HL-60/S4 (cell line): Measurements from ENCODE around the gene RTN4.
"Not testable (repeated sequence)": the region's sequence is repeated elsewhere in the genome, so short reads cannot be mapped to it uniquely, and the experiment has no call there.

Experiments used
- in situ Hi-C: fragments of 300-500 bp; cut with MboI; formaldehyde crosslinking; loops from 2 replicates; pipeline ENCODE4 v1.14.3; 2022; ENCODE audit warnings: low sequenced_read_pairs

Gene RTN4

GRCh38 chr2:55011831-55012671 is 38.2 kb downstream of the RTN4 start:
- in situ Hi-C loops: loop anchor here (10.0 kb wide), 1 partner anchor 163 kb away; no protein-coding TSS in a partner anchor

GRCh38 chr2:55010915-55011314 is 39.3 kb downstream of the RTN4 start:
- in situ Hi-C loops: loop anchor here (10.0 kb wide), 1 partner anchor 164 kb away; no protein-coding TSS in a partner anchor

- in situ Hi-C loops: loop anchor here (10.0 kb wide), 1 partner anchor 165 kb away; no protein-coding TSS in a partner anchor
Measured at GRCh38 chr2:55010149-55010591, 40.1 kb downstream of the RTN4 start.

- in situ Hi-C loops: loop anchor here (10.0 kb wide), 1 partner anchor 165 kb away; no protein-coding TSS in a partner anchor
Measured at GRCh38 chr2:55009277-55010060, 40.8 kb downstream of the RTN4 start.

- in situ Hi-C loops: no loop called here
Measured at GRCh38 chr2:55006306-55006705, 43.9 kb downstream of the RTN4 start.

GRCh38 chr2:55003706-55004639 is 46.3 kb downstream of the RTN4 start:
- in situ Hi-C loops: no loop called here

DNA sequence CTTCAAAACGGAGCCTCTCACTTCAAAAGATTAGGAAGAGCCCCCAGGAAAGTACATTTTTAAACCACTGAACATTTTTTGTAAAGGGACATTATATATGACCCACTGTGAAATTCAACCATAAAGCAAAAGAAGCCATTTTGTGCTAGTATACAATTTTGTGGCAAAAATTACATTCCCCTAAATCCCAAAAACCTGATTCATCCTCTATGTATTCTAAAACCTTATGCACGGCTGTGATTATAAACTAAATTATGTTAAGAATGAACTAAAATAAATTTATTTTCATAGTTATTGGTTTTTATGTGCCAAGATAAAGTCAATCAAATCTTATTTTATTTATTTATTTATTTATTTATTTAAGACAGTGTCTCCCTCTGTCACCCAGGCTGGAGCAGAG is 48.5 kb downstream of the RTN4 start:
- in situ Hi-C loops: no loop called here

DNA sequence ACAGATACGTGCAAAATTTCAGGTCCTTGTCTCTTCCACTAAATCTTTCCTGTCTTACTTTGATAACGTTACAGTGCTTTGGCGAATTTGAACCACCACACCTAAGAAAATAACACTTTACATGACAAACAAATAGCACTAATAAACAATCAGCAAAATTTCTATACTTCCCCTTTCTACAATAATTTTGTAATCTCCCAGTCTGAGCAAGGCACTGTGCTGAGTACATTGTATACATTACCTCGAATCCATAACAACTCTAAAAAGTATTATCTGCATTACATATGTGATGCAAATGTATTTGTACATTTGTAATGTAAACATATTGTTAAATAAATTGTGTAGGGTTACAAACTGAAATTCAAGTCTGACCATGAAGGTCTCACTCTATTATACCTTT is 49.9 kb downstream of the RTN4 start:
- in situ Hi-C loops: no loop called here

GRCh38 chr2:54999182-54999581 is 51.1 kb downstream of the RTN4 start:
- in situ Hi-C loops: no loop called here

DNA sequence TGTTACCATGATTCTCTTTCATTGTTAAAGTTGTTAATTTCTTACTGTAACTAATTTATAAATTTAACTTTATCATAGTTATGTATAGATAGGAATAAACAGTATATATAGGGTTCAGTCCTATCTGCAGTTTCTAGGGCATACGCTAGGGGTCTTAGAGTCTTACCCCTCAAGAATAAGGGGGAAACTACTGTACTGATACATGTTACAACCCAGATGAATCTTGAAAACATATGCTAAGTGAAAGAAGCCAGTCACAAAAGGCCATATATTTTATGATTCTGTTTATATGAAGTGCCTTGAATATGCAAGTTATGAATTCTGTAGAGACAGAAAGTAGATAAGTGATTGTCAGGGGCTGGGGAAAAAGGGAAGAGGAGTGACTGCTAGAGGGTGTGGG is 52.4 kb downstream of the RTN4 start:
- in situ Hi-C loops: no loop called here

- in situ Hi-C loops: no loop called here
Measured at GRCh38 chr2:54995553-54995952, 54.7 kb downstream of the RTN4 start.

DNA sequence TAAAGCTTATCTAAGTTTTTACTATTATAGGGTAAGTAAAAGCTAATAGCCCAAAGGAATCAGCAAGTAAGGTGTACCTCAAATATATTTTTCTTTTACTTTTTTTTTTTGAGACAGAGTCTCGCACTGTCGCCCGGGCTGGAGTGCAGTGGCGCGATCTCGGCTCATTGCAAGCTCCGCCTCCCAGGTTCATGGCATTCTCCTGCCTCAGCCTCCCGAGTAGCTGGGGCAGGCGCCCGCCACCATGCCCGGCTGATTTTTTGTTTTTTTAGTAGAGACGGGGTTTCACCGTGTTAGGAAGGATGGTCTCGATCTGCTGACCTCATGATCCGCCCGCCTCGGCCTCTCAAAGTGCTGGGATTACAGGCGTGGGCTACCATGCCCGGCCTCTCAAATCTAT is 59.6 kb downstream of the RTN4 start:
- in situ Hi-C loops: not testable (repeated sequence)

DNA sequence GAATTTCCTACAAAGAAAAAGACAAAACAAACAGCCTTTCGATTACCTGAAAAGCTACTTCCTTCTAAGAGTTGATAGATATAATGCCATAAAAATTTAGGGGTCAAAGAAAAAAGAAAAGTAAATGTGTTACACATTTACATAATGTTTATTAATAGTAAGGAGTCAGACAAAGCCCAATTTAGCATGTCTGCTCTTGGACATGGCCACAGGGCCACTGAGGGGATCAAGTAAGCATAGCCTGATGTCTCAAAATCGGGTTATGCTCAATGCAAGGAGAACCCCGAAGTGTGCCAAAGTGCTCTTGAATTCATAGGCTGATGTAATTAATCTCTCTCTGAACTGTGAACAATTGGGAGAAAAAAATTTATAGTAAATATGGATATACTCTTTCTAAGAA is 61.6 kb downstream of the RTN4 start:
- in situ Hi-C loops: no loop called here

GRCh38 chr2:54986264-54986663 is 64.0 kb downstream of the RTN4 start:
- in situ Hi-C loops: no loop called here

GRCh38 chr2:54984476-54984875 is 65.8 kb downstream of the RTN4 start:
- in situ Hi-C loops: no loop called here

- in situ Hi-C loops: no loop called here
Measured at GRCh38 chr2:54983345-54984220, 66.7 kb downstream of the RTN4 start.

GRCh38 chr2:54981385-54981784 is 68.9 kb downstream of the RTN4 start:
- in situ Hi-C loops: no loop called here

DNA sequence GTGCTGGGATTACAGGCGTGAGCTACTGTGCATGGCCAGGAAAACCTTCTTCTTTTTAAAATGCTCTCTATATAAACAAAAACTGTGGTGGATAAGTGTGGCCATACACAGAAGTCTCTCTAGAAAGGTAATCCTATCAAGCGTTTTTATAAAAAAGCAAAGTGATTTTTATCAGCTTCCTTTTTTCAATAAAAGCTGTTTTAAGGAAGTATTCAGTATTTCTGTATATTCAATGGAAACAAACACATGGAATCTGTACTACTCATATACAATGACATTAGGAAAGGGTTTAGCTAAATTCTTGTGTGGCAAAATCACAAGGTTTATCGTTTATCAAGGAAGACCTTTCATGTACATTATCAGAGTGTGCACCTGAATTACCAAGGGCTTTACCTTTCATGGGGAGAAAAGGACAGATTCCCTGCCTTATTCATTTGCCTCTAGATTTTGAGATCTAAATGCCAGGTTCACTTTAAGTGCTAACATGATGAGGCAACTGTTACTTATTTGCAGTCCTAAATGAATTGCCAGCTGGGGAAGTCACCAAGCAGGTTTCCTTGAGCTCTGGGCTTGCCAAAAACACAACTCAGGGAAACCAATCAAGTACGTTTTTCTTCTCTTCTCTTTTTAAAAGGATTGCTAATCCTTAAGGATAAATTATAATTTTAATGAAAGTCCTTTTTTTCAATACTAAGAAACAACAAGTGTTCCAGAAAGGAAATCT is 70.8 kb downstream of the RTN4 start:
- in situ Hi-C loops: no loop called here

GRCh38 chr2:54977149-54977548 is 73.1 kb downstream of the RTN4 start:
- in situ Hi-C loops: no loop called here
